Jurkat, Clone E6-1 (cell line): Measurements from ENCODE around the gene MAU2.

Experiments used
- DNase-seq: peaks from one replicate; pipeline ENCODE4 v3.0.0-alpha.2; 2011; ENCODE audit warnings: low read depth, low spot score
- H3K4me3 ChIP-seq: 2 replicates; pipeline ENCODE4 v1.5.1; 2011; ENCODE audit warnings: mild to moderate bottlenecking, low read length, control low read depth, moderate library complexity

MAU2 gene

DNA sequence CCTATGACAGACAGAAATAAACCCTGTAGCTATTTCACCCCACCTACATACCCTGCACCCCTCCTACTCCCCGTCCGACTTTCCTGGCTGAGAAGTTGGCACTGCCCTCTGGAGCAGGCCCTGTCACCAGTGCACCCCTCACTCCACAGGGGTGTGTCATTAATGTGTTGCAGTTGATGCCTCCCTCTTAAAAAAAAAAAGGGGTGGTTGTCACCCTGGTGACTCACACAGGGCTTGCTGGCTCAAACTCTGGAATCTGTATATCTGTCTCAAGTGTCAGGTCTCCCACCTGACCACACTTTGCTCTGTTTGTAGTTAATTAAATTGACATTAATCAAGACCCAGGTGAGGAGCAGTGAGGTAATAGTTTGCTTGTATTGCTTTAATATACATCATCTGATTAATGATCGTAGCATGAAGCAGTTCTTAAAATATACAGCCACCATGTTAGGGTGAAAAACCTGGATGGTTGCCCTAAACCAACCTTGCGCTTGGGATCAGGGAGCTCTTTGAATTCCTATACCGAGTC lies 82.8 kb downstream of the MAU2 start:
- no peak for DNase-seq
- no peak overlapping the region for H3K4me3 ChIP-seq

DNA sequence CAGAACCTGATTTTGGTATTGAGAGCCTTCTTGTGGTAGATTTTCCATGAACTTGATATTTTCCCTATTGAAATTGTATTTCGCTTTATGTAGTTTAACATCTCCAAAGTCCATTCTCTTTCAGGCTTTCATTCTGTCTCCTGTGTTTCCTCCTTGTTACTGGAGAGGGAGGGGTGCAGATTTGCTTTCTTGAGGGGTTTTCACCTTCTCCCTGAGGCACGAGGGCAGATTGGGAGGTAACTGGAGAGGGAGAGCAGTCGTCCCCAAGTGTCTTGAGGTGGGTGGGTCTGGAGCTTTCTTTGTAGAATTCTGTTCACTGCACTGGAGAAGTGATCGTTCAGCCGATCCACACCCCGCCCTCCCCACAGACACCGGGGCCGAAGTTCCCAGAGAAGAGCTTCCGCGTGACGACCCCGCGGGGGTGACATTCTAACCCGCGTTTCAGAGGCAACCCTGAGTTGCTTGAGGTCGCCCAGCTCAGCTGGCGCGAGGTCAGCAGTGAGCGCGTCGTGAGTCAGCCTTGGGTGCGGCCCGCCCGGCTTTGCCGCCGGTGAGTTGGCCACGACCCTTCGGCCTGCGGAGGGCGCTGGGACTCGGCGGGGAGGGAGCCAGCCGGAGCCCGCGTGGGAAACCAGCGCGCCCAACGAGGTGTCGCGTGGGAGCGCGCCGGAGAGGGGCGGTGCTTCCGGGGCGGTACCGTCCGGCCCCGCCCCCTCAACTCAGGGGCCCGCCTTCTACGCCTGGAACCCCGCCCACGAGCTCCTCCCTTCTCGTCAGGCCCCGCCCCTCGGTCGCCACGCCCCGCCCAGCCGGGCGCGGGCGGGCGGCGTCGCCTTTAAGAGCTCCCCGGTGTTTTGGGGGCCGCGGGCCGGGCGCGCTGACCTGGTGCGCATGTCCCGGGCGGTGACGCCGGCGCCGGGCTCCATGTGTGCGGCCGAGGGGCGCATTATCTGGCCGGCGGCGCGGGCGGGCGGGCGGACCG lies 84.5 kb downstream of the MAU2 start, which contains the start of gene GATAD2A:
TSS of gene GATAD2A (plus strand) at position 797 of the 982 bp plus-strand sequence. CDS start 59,671 bp downstream, outside the sequence.
- peak within 1 kb of the TSS; percentile 57 for H3K4me3 ChIP-seq
- DNase-seq: peak; percentile 75

DNA sequence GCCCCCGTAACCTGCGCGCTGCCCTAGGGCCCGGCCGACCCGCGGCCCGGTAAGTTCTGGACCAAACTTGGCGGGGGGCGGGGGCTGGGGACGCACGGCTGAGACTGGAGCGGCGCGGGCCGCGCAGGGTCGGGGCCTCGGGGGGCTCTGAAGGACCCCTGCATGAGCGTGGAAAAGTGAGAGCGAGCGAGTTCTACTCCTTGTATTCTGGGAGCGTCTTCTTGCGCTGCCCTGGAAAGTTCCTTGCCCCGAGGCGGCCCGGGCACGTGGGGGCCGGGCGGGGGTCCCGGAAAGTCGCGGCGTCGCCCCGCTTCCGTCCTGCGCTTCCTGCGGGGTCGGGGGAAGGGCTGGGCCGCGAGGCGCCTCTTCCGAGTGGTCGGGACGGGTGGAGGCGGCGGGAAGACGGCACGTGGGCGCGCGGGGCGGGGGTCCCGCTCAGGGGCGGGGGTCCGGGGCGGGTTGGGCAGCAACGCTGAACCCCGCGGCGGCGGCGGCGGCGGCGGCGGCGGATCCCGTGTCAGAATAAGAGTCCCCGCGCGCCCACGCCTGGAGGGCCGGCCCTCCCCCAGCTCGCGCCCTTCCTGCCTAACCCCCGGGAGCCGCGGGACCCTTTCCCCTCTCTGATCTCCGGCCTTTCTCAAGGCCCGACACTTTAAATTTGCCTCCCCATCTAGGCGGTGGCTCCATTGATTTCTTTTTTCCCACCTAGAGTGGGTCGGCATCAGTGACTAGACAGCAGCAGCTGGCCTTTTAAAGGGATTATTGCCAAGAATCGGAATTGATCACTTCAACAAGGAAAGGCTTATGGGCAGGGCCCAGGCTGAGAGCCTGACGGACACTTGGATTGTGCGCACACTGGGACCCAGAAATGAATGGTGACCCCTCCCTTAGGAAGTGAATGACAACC lies 85.6 kb downstream of the MAU2 start:
- H3K4me3 ChIP-seq: peak overlapping the region; percentile 57
- DNase-seq: no peak

DNA sequence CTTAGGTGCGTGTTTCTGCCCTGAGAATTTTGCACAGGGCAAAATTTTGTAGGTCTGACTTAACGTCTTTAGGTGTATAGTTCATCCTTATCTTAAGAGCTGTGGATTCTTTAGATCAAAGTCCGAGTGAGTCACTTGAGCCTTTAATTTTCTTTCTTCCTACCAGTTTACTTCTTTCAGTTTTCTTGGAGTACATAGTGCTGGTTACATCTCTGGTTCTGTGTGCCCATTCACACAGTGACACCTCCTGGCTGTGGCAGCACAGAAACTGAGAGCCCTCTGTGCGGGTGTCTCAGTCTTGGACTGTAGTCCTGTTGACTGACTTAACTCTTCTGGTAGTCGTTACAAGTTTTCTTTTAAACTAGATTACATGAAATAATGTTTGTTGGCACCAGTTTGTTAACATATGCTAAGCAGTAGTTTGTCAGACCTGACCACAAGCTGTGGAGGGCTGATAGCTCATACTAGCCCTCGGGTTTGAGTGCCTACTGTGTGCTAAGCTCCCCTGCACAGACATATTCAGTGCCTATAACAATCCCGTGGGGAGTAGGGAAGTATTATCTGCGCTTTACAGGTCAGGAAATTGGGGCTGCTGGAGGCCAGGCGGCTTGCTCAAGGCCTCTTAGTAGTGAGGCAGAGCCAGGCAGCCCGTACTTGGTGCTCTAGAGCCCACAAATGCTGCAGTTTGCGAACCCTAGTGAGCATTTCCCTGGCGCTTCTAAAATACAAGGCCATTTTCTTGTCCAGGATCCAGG lies 86.4 kb downstream of the MAU2 start:
- peak overlapping the region; percentile 57 for H3K4me3 ChIP-seq
- no peak for DNase-seq

DNA sequence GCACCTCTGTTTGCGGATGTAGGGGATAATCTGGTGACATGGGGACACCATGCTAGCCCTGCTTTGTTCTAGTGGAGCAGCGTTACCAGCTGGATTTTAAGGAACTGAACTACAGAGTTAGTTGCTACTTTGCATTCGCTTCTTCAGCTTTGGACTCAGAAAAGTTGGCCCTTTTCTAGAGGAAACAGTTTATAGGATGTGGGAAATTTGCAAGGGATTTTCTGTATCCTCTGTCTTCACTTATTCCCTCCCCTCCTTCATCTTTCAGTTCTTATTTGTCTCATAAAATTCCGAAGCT lies 87.0 kb downstream of the MAU2 start:
- no peak overlapping the region; the same call in 1 of the 2 replicates for H3K4me3 ChIP-seq
- no peak for DNase-seq
